Measurements from ENCODE around the gene NUP35. TPM values are rescaled to one million over a fixed set of nuclear protein-coding genes. Genes with fewer than 3 reads are reported as not detected.
"Not testable (repeated sequence)": the region's sequence is repeated elsewhere in the genome, so short reads cannot be mapped to it uniquely, and the experiment has no call there.

Gene NUP35
- total RNA-seq, 1 donor from 2014 or later = 25.1 TPM

GRCh38 chr2:183157131-183157530 lies 32.9 kb downstream of the NUP35 start:
- ATAC-seq (ENCODE audit: low read depth) (no peak), DNase-seq (no peak)
- no peak for TF ChIP-seq CTCF (IDR thresholded peaks at IDR 0.05)
- intact Hi-C loops (cut with micrococcal nuclease) = no loop called here
- no peaks in the 10 kb centered on the region for H3K9me3 Mint-ChIP-seq
- H3K4me3 Mint-ChIP-seq = no peak overlapping the region
- H3K27me3 Mint-ChIP-seq = no peaks in the 10 kb centered on the region
- H3K27ac Mint-ChIP-seq = no peak overlapping the region
- ChIA-PET CTCF (interaction anchor here (1.0 kb wide), 1 partner anchor 32 kb away, joined by 3 read pairs; no protein-coding TSS in a partner anchor), POLR2A (no interaction called here)
- peaks cover 71% of the 10 kb centered on the region for H3K36me3 Mint-ChIP-seq (ENCODE audit: low read depth)
- H3K4me1 Mint-ChIP-seq = no peaks in the 10 kb centered on the region

GRCh38 chr2:183162362-183162761 lies 38.1 kb downstream of the NUP35 start:
- no peak for DNase-seq
- H3K4me1 Mint-ChIP-seq = no peaks in the 10 kb centered on the region
- no peak overlapping the region for H3K4me3 Mint-ChIP-seq
- H3K27me3 Mint-ChIP-seq = no peaks in the 10 kb centered on the region
- no peak overlapping the region for H3K27ac Mint-ChIP-seq
- peaks cover 6% of the 10 kb centered on the region for H3K9me3 Mint-ChIP-seq
- POLR2A ChIA-PET = no interaction called here
- no peak for ATAC-seq (ENCODE audit: low read depth)
- intact Hi-C loops (cut with micrococcal nuclease) = no loop called here
- TF ChIP-seq CTCF (IDR thresholded peaks at IDR 0.05) = no peak
- CTCF ChIA-PET = no interaction called here
- peaks cover 68% of the 10 kb centered on the region for H3K36me3 Mint-ChIP-seq (ENCODE audit: low read depth)

- Mint-ChIP-seq H3K27me3 (no peaks in the 10 kb centered on the region), H3K36me3 (ENCODE audit: low read depth) (peaks cover 66% of the 10 kb centered on the region)
- CTCF ChIA-PET = no interaction called here
These were observed 39.8 kb downstream of the NUP35 start for GRCh38 chr2:183163821-183164649.

GRCh38 chr2:183164650-183165015 lies 40.4 kb downstream of the NUP35 start:
- Mint-ChIP-seq H3K9me3 (peaks cover 6% of the 10 kb centered on the region), H3K27me3 (no peaks in the 10 kb centered on the region), H3K27ac (no peak overlapping the region), H3K4me3 (no peak overlapping the region), H3K36me3 (ENCODE audit: low read depth) (peaks cover 61% of the 10 kb centered on the region), H3K4me1 (no peaks in the 10 kb centered on the region)
- TF ChIP-seq CTCF (IDR thresholded peaks at IDR 0.05) = no peak
- POLR2A ChIA-PET = no interaction called here
- CTCF ChIA-PET = no interaction called here
- no peak for ATAC-seq (ENCODE audit: low read depth)
- DNase-seq = no peak
- intact Hi-C loops (cut with micrococcal nuclease) = no loop called here

More at GRCh38 chr2:183163821-183164649, 39.8 kb downstream of the NUP35 start:
- intact Hi-C loops (cut with micrococcal nuclease) = no loop called here
- Mint-ChIP-seq H3K4me1 (no peaks in the 10 kb centered on the region), H3K27ac (no peak overlapping the region), H3K9me3 (peaks cover 6% of the 10 kb centered on the region), H3K4me3 (no peak overlapping the region)
- DNase-seq (no peak), ATAC-seq (ENCODE audit: low read depth) (no peak)
- no peak for TF ChIP-seq CTCF (IDR thresholded peaks at IDR 0.05)
- POLR2A ChIA-PET = no interaction called here

GRCh38 chr2:183166210-183166609 lies 42.0 kb downstream of the NUP35 start:
- ATAC-seq (ENCODE audit: low read depth) (no peak), DNase-seq (no peak)
- H3K27ac Mint-ChIP-seq = no peak overlapping the region
- no peaks in the 10 kb centered on the region for H3K27me3 Mint-ChIP-seq
- peaks cover 59% of the 10 kb centered on the region for H3K36me3 Mint-ChIP-seq (ENCODE audit: low read depth)
- no peak overlapping the region for H3K4me3 Mint-ChIP-seq
- intact Hi-C loops (cut with micrococcal nuclease) = no loop called here
- no peaks in the 10 kb centered on the region for H3K4me1 Mint-ChIP-seq
- CTCF ChIA-PET = no interaction called here
- POLR2A ChIA-PET = no interaction called here
- peaks cover 6% of the 10 kb centered on the region for H3K9me3 Mint-ChIP-seq
- TF ChIP-seq CTCF (IDR thresholded peaks at IDR 0.05) = no peak

GRCh38 chr2:183166976-183167375 lies 42.7 kb downstream of the NUP35 start:
- CTCF ChIA-PET; H3K4me3 Mint-ChIP-seq; H3K4me1 Mint-ChIP-seq; POLR2A ChIA-PET; intact Hi-C loops (cut with micrococcal nuclease); DNase-seq; H3K27me3 Mint-ChIP-seq; H3K9me3 Mint-ChIP-seq; ATAC-seq (ENCODE audit: low read depth); H3K27ac Mint-ChIP-seq: not testable (repeated sequence)
- peaks cover 53% of the 10 kb centered on the region for H3K36me3 Mint-ChIP-seq (ENCODE audit: low read depth)
